ENCODE results near the gene DCXR.

DCXR gene

DNA sequence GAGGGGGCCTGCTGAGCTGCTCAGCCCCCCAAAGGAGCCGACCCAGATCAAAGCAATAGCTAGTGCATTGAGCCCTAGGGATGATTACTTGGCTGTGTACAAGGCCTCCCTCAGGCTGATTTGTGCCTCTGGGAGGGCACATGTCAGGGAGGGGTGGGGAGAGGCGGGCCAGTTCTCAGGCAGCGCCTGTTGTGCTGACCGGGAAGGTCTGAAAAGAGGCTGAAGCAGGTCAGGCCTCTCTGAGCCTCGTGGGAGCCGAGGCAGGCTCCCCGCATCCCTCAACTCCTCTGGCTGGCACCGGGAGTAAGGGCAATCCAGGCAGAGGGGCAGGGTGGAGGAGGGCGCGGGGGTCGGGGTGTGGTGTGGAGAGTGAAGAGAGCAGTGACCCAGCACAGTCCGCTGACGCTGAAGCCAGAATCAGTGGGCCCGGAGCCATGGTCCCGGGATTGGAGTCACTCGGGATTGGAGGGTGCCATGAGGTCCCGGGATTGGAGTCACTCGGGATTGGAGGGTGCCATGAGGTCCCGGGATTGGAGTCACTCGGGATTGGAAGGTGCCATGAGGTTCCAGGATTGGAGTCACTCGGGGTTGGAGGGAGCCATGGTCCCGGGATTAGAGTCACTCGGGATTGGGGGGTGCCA lies 3.0 kb downstream of the DCXR start:
- no peak overlapping the region for H3K4me3 ChIP-seq (ENCODE audit: low read length)
- no peak for TF ChIP-seq ZNF274 (IDR thresholded peaks at IDR 0.05; ENCODE audit: low read depth, low read length)

DNA sequence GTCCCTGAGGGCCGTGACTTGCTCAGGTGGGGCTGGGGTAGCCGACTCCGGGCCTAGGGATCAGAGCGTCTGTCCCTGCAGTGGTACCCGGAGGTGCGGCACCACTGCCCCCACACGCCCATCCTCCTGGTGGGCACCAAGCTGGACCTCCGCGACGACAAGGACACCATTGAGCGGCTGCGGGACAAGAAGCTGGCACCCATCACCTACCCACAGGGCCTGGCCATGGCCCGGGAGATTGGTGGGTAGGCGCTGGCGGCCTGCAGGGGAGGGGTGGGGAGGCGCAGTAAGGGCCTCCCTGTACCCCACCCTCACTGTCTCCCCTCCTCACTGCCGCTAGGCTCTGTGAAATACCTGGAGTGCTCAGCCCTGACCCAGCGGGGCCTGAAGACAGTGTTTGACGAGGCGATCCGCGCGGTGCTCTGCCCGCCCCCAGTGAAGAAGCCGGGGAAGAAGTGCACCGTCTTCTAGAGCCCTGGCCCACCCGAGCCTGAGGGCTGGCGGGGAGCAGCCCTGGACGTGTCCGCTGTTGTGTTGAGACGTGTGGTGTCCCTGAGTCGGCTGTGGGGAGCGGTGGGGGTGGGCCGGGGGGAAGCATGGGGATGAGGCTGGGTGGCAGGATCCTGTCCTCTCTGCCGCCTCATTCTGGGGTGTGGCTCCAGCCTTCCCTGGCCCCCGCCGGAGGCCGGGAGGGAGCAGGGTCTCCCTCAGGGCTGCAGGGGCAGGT lies 4.0 kb downstream of the DCXR start:
- no peak for TF ChIP-seq ZNF274 (IDR thresholded peaks at IDR 0.05; ENCODE audit: low read depth, low read length)
- no peak overlapping the region for H3K4me3 ChIP-seq (ENCODE audit: low read length)

- TF ChIP-seq ZNF274 (IDR thresholded peaks at IDR 0.05; ENCODE audit: low read depth, low read length): no peak
- no peak overlapping the region for H3K4me3 ChIP-seq (ENCODE audit: low read length)
Measured at GRCh38 chr17:82031885-82032627, 5.4 kb downstream of the DCXR start.

- no peak for TF ChIP-seq ZNF274 (IDR thresholded peaks at IDR 0.05; ENCODE audit: low read depth, low read length)
- peak within 1 kb of the TSS; percentile 46; the same call in 1 of the 2 replicates for H3K4me3 ChIP-seq (ENCODE audit: low read length)
Measured at GRCh38 chr17:82031303-82031884, 6.1 kb downstream of the DCXR start, which contains the start of gene RAC3. RAC3 (plus strand) TSS chr17:82031678; CDS start chr17:82031762, 84 bp downstream.

DNA sequence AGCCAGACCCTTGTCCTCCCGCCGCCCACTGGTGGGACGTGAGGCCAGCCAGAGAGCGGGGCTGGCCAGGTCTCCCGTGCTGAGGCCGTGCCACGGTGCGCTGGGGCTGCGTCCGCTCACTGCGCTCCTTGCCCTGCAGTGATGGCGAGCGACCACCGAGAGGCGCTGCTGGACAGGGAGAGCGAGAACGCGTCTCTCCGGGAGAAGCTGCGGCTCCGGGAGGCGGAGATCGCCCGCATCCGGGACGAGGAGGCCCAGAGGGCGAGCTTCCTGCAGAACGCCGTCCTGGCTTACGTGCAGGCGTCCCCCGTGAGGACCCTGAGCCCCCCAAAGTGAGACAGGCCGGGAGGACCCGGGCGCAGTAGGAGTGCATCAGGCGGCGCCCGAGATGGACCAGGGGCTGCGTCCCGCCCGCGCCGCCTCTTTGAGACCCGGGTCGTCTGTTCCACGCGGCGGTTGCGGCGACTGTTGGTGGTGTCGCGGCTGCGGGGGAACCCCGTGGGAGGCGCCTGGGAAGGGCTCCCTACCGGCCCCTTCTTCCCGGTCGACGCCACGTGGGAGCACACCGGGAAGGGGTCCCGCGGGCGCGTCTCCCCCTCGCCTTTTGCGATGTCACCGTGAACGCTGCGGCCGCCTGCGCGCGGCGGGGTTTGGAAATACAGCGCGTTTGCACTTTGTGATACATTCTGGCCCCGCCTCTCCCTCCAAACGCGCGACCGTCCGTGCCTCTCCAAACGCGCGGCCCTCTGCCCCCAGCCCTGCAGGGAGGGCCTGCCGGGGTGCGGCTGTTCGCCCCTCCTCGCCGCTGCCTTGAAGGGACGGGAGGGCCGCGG lies 6.8 kb downstream of the DCXR start:
- peak overlapping the region; percentile 46; the same call in 1 of the 2 replicates for H3K4me3 ChIP-seq (ENCODE audit: low read length)
- no peak for TF ChIP-seq ZNF274 (IDR thresholded peaks at IDR 0.05; ENCODE audit: low read depth, low read length)

GRCh38 chr17:82029990-82030469 lies 7.5 kb downstream of the DCXR start:
- TF ChIP-seq ZNF274 (IDR thresholded peaks at IDR 0.05; ENCODE audit: low read depth, low read length): no peak
- H3K4me3 ChIP-seq (ENCODE audit: low read length): no peak overlapping the region

DNA sequence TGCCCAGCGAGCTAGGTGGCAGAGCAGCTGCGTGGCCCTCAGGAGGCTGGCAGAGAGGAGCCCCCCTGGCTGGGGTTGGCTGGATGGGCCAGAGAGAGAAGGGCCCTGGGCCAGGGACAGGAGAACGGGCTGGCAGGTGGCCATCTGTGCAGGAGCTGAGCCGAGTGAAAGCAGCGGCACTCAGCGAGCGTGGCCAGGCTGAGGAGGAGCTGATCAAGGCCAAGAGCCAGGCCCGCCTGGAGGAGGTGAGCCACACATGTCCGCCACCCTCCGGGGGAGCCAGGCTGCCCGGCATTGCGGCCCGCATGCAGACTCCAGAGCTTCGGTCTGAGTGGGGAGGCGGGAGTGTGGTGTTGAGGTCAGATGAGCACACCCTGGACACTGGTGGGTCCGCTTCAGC lies 8.1 kb downstream of the DCXR start:
- no peak overlapping the region for H3K4me3 ChIP-seq (ENCODE audit: low read length)
- TF ChIP-seq ZNF274 (IDR thresholded peaks at IDR 0.05; ENCODE audit: low read depth, low read length): no peak

GRCh38 chr17:82028966-82029365 lies 8.5 kb downstream of the DCXR start:
- no peak overlapping the region for H3K4me3 ChIP-seq (ENCODE audit: low read length)
- TF ChIP-seq ZNF274 (IDR thresholded peaks at IDR 0.05; ENCODE audit: low read depth, low read length): no peak

- TF ChIP-seq ZNF274 (IDR thresholded peaks at IDR 0.05; ENCODE audit: low read depth, low read length): no peak
- H3K4me3 ChIP-seq (ENCODE audit: low read length): no peak overlapping the region
Measured at GRCh38 chr17:82028246-82028645, 9.3 kb downstream of the DCXR start.

DNA sequence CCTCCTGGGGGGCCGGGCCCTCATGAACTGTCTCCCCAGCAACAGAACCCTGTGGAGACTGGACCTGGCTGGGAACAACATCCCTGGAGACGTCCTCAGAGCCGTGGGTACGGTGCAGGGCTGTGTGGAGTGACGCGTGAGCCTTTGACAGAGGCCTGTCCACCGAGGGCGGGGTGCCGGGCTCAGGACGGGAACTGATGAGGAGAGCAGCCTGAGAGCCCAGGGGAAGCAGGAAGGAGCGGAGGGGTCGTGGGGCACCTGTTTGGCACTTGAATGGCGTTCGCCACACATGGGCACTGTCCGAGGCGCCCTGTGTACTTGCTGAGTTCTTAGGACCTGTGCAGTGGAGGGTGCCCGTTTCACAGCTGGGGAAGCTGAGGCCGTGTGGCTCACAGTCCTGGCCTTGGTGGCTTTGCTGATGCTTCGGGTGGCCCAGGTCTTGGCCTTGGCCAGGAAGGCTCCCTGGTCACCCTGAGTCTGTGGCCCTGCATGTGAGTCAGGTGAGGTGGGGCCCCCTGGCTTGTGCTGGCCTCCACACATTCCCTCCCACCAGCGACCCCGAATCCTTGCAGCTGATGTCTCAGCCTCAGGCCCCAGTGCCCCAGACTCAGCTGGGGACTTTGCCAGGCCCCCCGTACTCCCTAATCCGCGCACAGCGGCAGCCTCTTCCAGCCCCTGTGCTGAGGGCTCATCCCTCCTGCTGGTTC lies 11.9 kb downstream of the DCXR start:
- H3K4me3 ChIP-seq (ENCODE audit: low read length): no peak overlapping the region
- TF ChIP-seq ZNF274 (IDR thresholded peaks at IDR 0.05; ENCODE audit: low read depth, low read length): no peak

DNA sequence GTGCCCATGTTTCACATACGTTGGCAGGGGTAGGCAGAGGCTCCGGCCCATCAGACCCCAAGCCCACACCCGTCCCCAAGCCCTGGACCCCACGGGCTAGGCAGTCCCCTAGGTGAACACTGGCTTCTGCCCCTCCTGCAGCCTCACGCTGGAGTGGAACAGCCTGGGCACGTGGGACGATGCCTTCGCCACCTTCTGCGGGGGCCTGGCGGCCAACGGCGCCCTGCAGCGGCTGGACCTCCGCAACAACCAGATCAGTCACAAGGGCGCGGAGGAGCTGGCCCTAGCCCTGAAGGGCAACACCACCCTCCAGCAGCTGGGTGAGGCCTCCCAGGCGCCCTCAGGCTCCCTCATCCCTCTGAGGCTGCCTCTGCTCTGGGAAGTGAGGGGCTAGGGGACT lies 12.6 kb downstream of the DCXR start:
- no peak overlapping the region for H3K4me3 ChIP-seq (ENCODE audit: low read length)
- no peak for TF ChIP-seq ZNF274 (IDR thresholded peaks at IDR 0.05; ENCODE audit: low read depth, low read length)

DNA sequence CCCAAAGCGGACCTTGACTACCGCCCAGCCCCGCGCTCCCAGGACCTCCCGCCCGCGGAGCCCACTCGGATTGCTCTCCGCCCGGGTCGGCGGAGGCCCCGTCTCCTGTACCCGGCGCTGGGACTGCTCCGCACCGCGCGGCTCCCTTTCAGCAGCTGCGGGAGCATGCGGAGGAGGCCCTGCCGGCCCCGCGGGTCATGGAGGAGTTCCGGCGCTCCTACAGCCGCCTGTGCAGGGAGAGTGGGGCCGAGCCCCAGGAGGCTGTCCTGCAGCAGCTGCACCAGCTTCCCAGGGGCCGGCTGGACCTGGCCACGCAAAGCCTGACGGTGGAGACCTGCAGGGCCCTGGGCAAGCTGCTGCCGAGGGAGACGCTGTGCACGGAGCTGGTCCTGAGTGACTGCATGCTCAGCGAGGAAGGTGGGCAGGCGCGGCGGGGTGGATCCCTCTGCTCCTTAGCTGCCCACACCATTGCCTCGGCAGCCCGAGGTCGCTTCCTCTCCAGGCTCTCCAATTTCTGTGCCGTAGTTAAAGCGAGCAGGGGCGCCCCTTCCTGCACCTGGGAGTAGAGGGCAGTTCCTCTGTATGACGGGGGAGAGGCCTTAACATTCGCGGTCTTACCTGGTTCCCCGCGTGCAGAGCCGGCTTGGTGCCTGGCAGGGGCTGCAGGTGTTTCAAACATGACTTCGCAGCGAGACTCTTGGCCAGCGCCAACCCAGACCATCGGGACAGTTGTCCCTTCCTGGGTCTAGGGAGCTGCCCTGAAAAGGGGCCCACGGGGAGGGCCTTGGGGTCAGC lies 13.9 kb downstream of the DCXR start:
- H3K4me3 ChIP-seq (ENCODE audit: low read length): peak overlapping the region; percentile 78
- TF ChIP-seq ZNF274 (IDR thresholded peaks at IDR 0.05; ENCODE audit: low read depth, low read length): no peak

Measured in GM08714 (cell line).